Stomach smooth muscle (tissue), 2 donors: ENCODE measurements around the gene BOLA3.
"Not testable (repeated sequence)": the region's sequence is repeated elsewhere in the genome, so short reads cannot be mapped to it uniquely, and the experiment has no call there.

Experiments
- H3K27ac ChIP-seq: one replicate; pipeline ENCODE4 v1.7.0; 2013; ENCODE audit warnings: mild to moderate bottlenecking, low read length, inconsistent platforms
- H3K27me3 ChIP-seq, 2 donors: one replicate each; pipeline ENCODE4 v1.7.0; 2013; ENCODE audit warnings: low read length in 2 of 2; ENCODE audit not compliant: insufficient read depth in 2 of 2, control insufficient read depth in 1 of 2
- H3K36me3 ChIP-seq, 2 donors: one replicate each; pipeline ENCODE4 v1.7.0; 2013; ENCODE audit warnings: low read length in 2 of 2; ENCODE audit not compliant: control insufficient read depth in 2 of 2, insufficient read depth in 2 of 2
- H3K4me1 ChIP-seq: one replicate; pipeline ENCODE4 v1.7.0; 2013; ENCODE audit warnings: low read length; ENCODE audit not compliant: control insufficient read depth, insufficient read depth
- H3K4me3 ChIP-seq, 2 donors: one replicate each; pipeline ENCODE4 v1.7.0; 2013; ENCODE audit warnings: low read length in 2 of 2
- H3K9ac ChIP-seq, 2 donors: one replicate each; pipeline ENCODE4 v1.7.0; 2013; ENCODE audit warnings: low read length in 2 of 2, mild to moderate bottlenecking in 1 of 2
- H3K9me3 ChIP-seq, 2 donors: one replicate each; pipeline ENCODE4 v1.7.0; 2013; ENCODE audit warnings: low read length in 2 of 2; ENCODE audit not compliant: control insufficient read depth in 2 of 2
- donor health status: healthy.
- donor health status: Pancreatic carcinoma.

The BOLA3 gene

GRCh38 chr2:74123955-74124354 is 23.8 kb downstream of the BOLA3 start:
- not testable (repeated sequence) for H3K9ac ChIP-seq, H3K4me1 ChIP-seq

GRCh38 chr2:74121846-74122245 is 25.9 kb downstream of the BOLA3 start:
- H3K4me1 ChIP-seq, H3K27ac ChIP-seq, H3K36me3 ChIP-seq, H3K27me3 ChIP-seq, H3K9me3 ChIP-seq, H3K4me3 ChIP-seq, H3K9ac ChIP-seq: not testable (repeated sequence)

More at GRCh38 chr2:74123955-74124354, 23.8 kb downstream of the BOLA3 start:
- H3K27me3 ChIP-seq, H3K9me3 ChIP-seq, H3K4me3 ChIP-seq, H3K36me3 ChIP-seq, H3K27ac ChIP-seq: not testable (repeated sequence)

DNA sequence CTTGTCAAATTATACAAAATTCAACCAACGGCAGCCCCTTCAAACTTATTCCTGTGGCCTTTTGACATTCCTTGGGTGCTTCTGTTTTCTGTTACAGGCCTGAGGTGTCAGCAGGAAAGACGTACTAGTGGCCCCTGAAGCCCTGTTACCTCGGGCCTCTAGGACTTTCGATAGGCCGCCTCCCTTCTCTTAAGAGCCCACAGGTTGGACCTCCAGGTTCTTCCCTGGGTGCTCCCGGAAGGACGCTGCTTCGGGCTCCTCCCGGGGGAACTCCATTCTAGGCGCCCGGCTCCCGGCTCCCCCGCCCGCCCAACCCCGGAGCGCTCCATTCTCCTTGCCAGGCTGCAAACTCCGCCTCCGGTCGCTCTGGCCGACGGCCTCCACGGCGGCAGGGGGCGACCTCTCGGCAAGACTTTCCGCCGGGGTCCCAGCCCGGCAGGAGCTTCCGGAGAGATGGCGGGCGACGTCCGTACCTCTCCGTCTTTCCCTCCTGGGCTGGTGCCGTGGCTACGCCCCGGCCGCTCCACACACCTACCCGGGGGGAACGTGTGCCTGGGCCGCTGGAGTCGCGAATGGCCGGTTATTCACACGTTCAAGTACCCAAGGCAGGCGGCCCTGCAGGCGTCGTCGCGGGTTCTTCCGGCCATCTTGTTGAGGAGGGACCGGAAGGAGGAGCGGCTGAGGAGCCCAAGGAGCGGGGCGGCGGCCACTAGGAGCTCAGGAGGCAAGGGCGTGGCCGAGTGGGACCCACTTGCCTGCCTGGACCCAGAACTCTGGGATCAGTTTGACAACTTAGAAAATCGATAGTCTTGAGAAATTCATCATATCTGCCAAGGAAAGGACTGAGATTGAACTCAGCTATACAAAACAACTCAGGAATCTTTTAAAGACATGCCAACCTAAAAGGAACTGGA is 27.5 kb downstream of the BOLA3 start:
- Histone ChIP-seq H3K27ac (peak overlapping the region; percentile 82), H3K9me3 (no peaks in the 10 kb centered on the region), H3K9ac (peak overlapping the region; percentile 70 to 90), H3K36me3 (no peaks in the 10 kb centered on the region), H3K4me1 (no peaks in the 10 kb centered on the region), H3K27me3 (no peaks in the 10 kb centered on the region), H3K4me3 (peak overlapping the region; percentile 86 to 92)

GRCh38 chr2:74119339-74119738 is 28.4 kb downstream of the BOLA3 start:
- no peaks in the 10 kb centered on the region for H3K36me3 ChIP-seq
- H3K27ac ChIP-seq: no peak overlapping the region
- H3K9me3 ChIP-seq: no peaks in the 10 kb centered on the region
- no peaks in the 10 kb centered on the region for H3K27me3 ChIP-seq
- H3K4me1 ChIP-seq: no peaks in the 10 kb centered on the region
- H3K4me3 ChIP-seq: no peak overlapping the region
- H3K9ac ChIP-seq: no peak overlapping the region

DNA sequence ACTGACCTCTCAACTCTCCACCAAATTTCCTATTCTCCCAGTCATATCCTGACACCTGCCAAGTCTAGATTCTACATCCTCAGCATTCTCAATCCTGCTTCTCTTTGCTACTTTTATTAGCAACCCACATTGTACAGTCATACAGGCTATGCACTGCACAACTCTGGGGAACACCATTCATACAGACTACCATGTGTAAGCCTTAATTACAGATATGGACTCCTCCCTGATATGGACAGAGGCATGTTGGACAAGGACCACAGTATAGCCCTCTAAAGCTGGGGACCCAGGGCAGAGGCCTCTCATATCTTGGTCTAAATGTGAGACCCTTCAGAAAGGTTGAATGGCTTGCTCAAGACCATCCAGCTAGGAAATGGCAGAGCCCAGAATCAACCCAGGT is 36.3 kb downstream of the BOLA3 start:
- H3K27ac ChIP-seq: no peak overlapping the region
- H3K36me3 ChIP-seq: no peaks in the 10 kb centered on the region
- no peaks in the 10 kb centered on the region for H3K9me3 ChIP-seq
- no peaks in the 10 kb centered on the region for H3K27me3 ChIP-seq
- no peak overlapping the region for H3K9ac ChIP-seq
- no peak overlapping the region for H3K4me3 ChIP-seq
- no peaks in the 10 kb centered on the region for H3K4me1 ChIP-seq

DNA sequence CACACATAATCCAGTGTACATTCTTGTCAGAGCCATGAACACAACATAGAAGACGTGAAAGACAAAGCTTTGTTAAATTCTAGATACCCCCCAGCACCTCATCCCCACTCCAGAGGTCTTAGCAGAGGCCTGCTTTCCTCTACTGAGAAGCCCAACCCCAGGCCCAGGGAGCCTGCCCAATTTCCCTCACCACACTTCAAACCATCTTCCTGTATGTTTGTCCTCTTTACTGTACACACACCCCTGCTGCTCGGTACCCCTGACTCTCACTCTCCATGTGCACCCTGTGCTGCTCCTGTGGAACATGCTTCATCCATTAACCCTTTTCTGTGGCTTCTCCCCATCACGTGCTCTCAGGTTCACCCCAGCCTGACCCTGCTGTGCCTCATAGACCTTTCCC is 37.2 kb downstream of the BOLA3 start:
- Histone ChIP-seq H3K4me1 (no peaks in the 10 kb centered on the region), H3K4me3 (no peak overlapping the region), H3K9me3 (no peaks in the 10 kb centered on the region), H3K9ac (no peak overlapping the region), H3K36me3 (no peaks in the 10 kb centered on the region), H3K27ac (no peak overlapping the region), H3K27me3 (no peaks in the 10 kb centered on the region)

- H3K27me3 ChIP-seq: no peaks in the 10 kb centered on the region
- H3K9ac ChIP-seq: no peak overlapping the region
- no peak overlapping the region for H3K27ac ChIP-seq
- no peaks in the 10 kb centered on the region for H3K9me3 ChIP-seq
- H3K36me3 ChIP-seq: no peaks in the 10 kb centered on the region
- no peaks in the 10 kb centered on the region for H3K4me1 ChIP-seq
- no peak overlapping the region for H3K4me3 ChIP-seq
Measured at GRCh38 chr2:74109551-74109950, 38.2 kb downstream of the BOLA3 start.

- Histone ChIP-seq H3K27me3 (no peaks in the 10 kb centered on the region), H3K36me3 (no peaks in the 10 kb centered on the region), H3K27ac (no peak overlapping the region), H3K9ac (no peak overlapping the region), H3K4me1 (no peaks in the 10 kb centered on the region), H3K4me3 (no peak overlapping the region), H3K9me3 (no peaks in the 10 kb centered on the region)
Measured at GRCh38 chr2:74107071-74107470, 40.6 kb downstream of the BOLA3 start.

DNA sequence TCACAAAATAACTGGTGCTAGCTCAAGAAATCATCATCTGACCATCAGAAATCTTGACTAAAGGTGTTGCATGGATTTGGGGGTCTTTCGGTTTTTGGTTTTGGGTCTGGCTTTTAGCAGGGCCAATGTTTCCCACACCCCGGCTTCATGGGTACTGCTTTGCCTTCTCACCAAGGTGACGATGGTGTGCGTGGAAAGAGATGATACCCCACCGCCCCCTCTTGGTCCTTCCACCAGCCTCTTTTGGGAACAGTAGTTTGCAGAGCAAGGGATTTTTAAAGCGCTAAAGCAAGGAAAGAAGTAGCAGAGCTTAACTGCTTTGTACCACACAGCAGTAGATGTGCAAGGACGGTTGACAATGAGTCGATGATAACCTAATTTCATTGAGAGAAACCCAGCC is 42.3 kb downstream of the BOLA3 start:
- Histone ChIP-seq H3K4me1 (no peaks in the 10 kb centered on the region), H3K9me3 (no peaks in the 10 kb centered on the region), H3K27ac (no peak overlapping the region), H3K27me3 (no peaks in the 10 kb centered on the region), H3K36me3 (peaks cover 1 to 4% of the 10 kb centered on the region in 2 donors), H3K9ac (no peak overlapping the region), H3K4me3 (no peak overlapping the region)

- H3K27ac ChIP-seq: no peak overlapping the region
Measured at GRCh38 chr2:74104839-74105238, 42.9 kb downstream of the BOLA3 start.

DNA sequence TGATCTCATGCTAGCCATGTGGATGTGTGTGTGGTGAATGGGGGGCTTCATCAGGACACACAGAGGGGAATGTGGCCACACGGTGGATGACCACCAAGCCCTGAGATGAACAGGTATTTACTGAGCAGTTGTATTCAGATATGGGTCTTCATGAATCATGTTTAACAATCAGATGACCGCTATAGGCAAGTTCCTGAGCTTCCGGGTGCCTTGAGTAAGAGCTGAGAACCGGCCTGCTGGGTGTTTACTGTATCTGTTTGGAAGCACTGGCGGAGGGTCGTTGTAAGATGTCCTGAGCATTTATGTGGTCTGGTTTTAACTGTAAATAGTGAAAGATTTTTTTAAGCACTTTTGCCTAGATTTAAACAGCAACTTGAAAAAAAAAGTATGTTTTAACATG is 43.9 kb downstream of the BOLA3 start:
- no peak overlapping the region for H3K27ac ChIP-seq
- no peaks in the 10 kb centered on the region for H3K4me1 ChIP-seq
- H3K9ac ChIP-seq: no peak overlapping the region
- H3K27me3 ChIP-seq: no peaks in the 10 kb centered on the region
- peaks cover 4 to 8% of the 10 kb centered on the region in 2 donors for H3K36me3 ChIP-seq
- H3K4me3 ChIP-seq: no peak overlapping the region
- H3K9me3 ChIP-seq: no peaks in the 10 kb centered on the region

More at GRCh38 chr2:74104839-74105238, 42.9 kb downstream of the BOLA3 start:
- Histone ChIP-seq H3K4me3 (no peak overlapping the region), H3K4me1 (no peaks in the 10 kb centered on the region), H3K9ac (no peak overlapping the region), H3K36me3 (peaks cover 4 to 5% of the 10 kb centered on the region in 2 donors), H3K9me3 (no peaks in the 10 kb centered on the region), H3K27me3 (no peaks in the 10 kb centered on the region)
